SK-N-SH treated with all-trans-retinoic acid at 6 μM for 48 hours (cell line): ENCODE data around the gene RUNX3.

Experiments used
- ATAC-seq: fragments of 200-7000 bp; cut with Tn5 transposase; 3 replicates; pipeline ENCODE4 v1.9.1; 2020; ENCODE audit warnings: mild to moderate bottlenecking, moderate library complexity
- ARNTL ChIP-seq: fragments of 450-650 bp; formaldehyde crosslinking; IDR thresholded peaks from 2 replicates; pipeline ENCODE4 v1.5.0; 2020; ENCODE audit warnings: low read depth, mild to moderate bottlenecking, moderate library complexity, borderline replicate concordance
- BACH2 ChIP-seq: fragments of 250-450 bp; sonication (Bioruptor Pico); IDR thresholded peaks from 2 replicates; pipeline ENCODE4 v1.9.0; 2021; ENCODE audit warnings: mild to moderate bottlenecking, borderline replicate concordance
- CREB5 ChIP-seq: fragments of 250-450 bp; sonication (Bioruptor Pico); IDR thresholded peaks from 2 replicates; pipeline ENCODE4 v1.5.1; 2020; ENCODE audit warnings: low read depth, mild to moderate bottlenecking, moderate library complexity
- CSDC2 ChIP-seq: fragments of 250-450 bp; sonication (Bioruptor Pico); IDR thresholded peaks from 2 replicates; pipeline ENCODE4 v1.5.0; 2020; ENCODE audit warnings: mild to moderate bottlenecking, moderate library complexity
- CSRNP3 ChIP-seq: fragments of 250-450 bp; sonication (Bioruptor Pico); IDR thresholded peaks from 2 replicates; pipeline ENCODE4 v1.5.1; 2021; ENCODE audit warnings: mild to moderate bottlenecking, moderate library complexity
- ESRRG ChIP-seq: fragments of 250-450 bp; sonication (Bioruptor Pico); IDR thresholded peaks from 2 replicates; pipeline ENCODE4 v1.6.1; 2021; ENCODE audit warnings: mild to moderate bottlenecking
- ISL1 ChIP-seq: fragments of 250-450 bp; sonication (Bioruptor Pico); IDR thresholded peaks from 2 replicates; pipeline ENCODE4 v2.1.2; 2022; ENCODE audit warnings: mild to moderate bottlenecking, moderate library complexity
- PATZ1 ChIP-seq: fragments of 250-450 bp; sonication (Bioruptor Pico); IDR thresholded peaks from 2 replicates; pipeline ENCODE4 v1.8.0; 2020; ENCODE audit warnings: mild to moderate bottlenecking, moderate library complexity, borderline replicate concordance
- POU6F1 ChIP-seq: fragments of 250-450 bp; sonication (Bioruptor Pico); IDR thresholded peaks from 2 replicates; pipeline ENCODE4 v1.8.0; 2021; ENCODE audit warnings: low read depth, mild to moderate bottlenecking, moderate library complexity, borderline replicate concordance
- PPARA ChIP-seq: fragments of 250-450 bp; sonication (Bioruptor Pico); IDR thresholded peaks from 2 replicates; pipeline ENCODE4 v1.5.0; 2020; ENCODE audit warnings: mild to moderate bottlenecking, borderline replicate concordance
- SNAI2 ChIP-seq: fragments of 250-450 bp; sonication (Bioruptor Pico); IDR thresholded peaks from 2 replicates; pipeline ENCODE4 v1.5.0; 2020; ENCODE audit warnings: mild to moderate bottlenecking, moderate library complexity
- TCF4 ChIP-seq: fragments of 250-450 bp; sonication (Bioruptor Pico); IDR thresholded peaks from 2 replicates; pipeline ENCODE4 v1.8.0; 2021; ENCODE audit warnings: mild to moderate bottlenecking, moderate library complexity, borderline replicate concordance
- TOX ChIP-seq: fragments of 250-450 bp; sonication (Bioruptor Pico); IDR thresholded peaks from 2 replicates; pipeline ENCODE4 v1.8.0; 2021; ENCODE audit warnings: mild to moderate bottlenecking, moderate library complexity, borderline replicate concordance
- TSHZ2 ChIP-seq: fragments of 250-450 bp; sonication (Bioruptor Pico); IDR thresholded peaks from 2 replicates; pipeline ENCODE4 v1.5.0; 2020; ENCODE audit warnings: mild to moderate bottlenecking, moderate library complexity
- ZC3H10 ChIP-seq: fragments of 250-450 bp; sonication (Bioruptor Pico); IDR thresholded peaks from 2 replicates; pipeline ENCODE4 v1.5.1; 2021; ENCODE audit warnings: mild to moderate bottlenecking, moderate library complexity
- ZFP3 ChIP-seq: fragments of 250-450 bp; sonication (Bioruptor Pico); IDR thresholded peaks from 2 replicates; pipeline ENCODE4 v1.5.0; 2020; ENCODE audit warnings: mild to moderate bottlenecking, moderate library complexity
- ZFP30 ChIP-seq: fragments of 450-650 bp; formaldehyde crosslinking; IDR thresholded peaks from 2 replicates; pipeline ENCODE4 v1.5.0; 2022; ENCODE audit warnings: mild to moderate bottlenecking, moderate library complexity
- ZNF565 ChIP-seq: fragments of 450-650 bp; formaldehyde crosslinking; conservative IDR thresholded peaks from 2 replicates; pipeline ENCODE4 v1.5.0; 2020; ENCODE audit warnings: low read depth, mild to moderate bottlenecking, moderate library complexity
- ZNF70 ChIP-seq: fragments of 450-650 bp; formaldehyde crosslinking; IDR thresholded peaks from 2 replicates; pipeline ENCODE4 v1.5.0; 2020; ENCODE audit warnings: mild to moderate bottlenecking, moderate library complexity
- ZNF8 ChIP-seq: fragments of 450-650 bp; formaldehyde crosslinking; IDR thresholded peaks from 2 replicates; pipeline ENCODE4 v1.5.0; 2020; ENCODE audit warnings: mild to moderate bottlenecking, moderate library complexity

RUNX3 gene

GRCh38 chr1:24973315-24973714, 43.2 kb upstream of the RUNX3 start:
- no peak for ATAC-seq
- TF ChIP-seq PPARA (no peak), ESRRG (CRISPR knock-in tag) (no peak), POU6F1 (CRISPR knock-in tag) (no peak), ZNF565 (CRISPR knock-in tag) (no peak), ZC3H10 (CRISPR knock-in tag) (no peak), BACH2 (CRISPR knock-in tag) (no peak), ZFP3 (CRISPR knock-in tag) (no peak), ARNTL (CRISPR knock-in tag) (no peak), CSRNP3 (no peak), CSDC2 (CRISPR knock-in tag) (no peak), SNAI2 (CRISPR knock-in tag) (no peak), CREB5 (CRISPR knock-in tag) (no peak)
- TF ChIP-seq, all 23 proteins: peak for 0

GRCh38 chr1:24972915-24973242, 42.8 kb upstream of the RUNX3 start:
- ATAC-seq, result no peak
- no peak for TF ChIP-seq ZFP3 (CRISPR knock-in tag)
- no peak for TF ChIP-seq POU6F1 (CRISPR knock-in tag)
- no peak for TF ChIP-seq ZNF8 (CRISPR knock-in tag)
- no peak for TF ChIP-seq TOX (CRISPR knock-in tag)
- no peak for TF ChIP-seq ESRRG (CRISPR knock-in tag)

- ATAC-seq, result peak; percentile 32; the same call in 2 of the 3 replicates
Observed at GRCh38 chr1:24972221-24972914, 42.3 kb upstream of the RUNX3 start.

More at GRCh38 chr1:24972221-24972914, 42.3 kb upstream of the RUNX3 start:
- TF ChIP-seq TCF4 (no peak), ESRRG (CRISPR knock-in tag) (no peak), SNAI2 (CRISPR knock-in tag) (no peak), PPARA (no peak), BACH2 (CRISPR knock-in tag) (no peak), ISL1 (no peak), ZFP30 (CRISPR knock-in tag) (no peak), ZNF70 (CRISPR knock-in tag) (no peak), ARNTL (CRISPR knock-in tag) (no peak), TSHZ2 (CRISPR knock-in tag) (no peak), CSRNP3 (no peak), CSDC2 (CRISPR knock-in tag) (no peak), PATZ1 (no peak), POU6F1 (CRISPR knock-in tag) (no peak), ZNF8 (CRISPR knock-in tag) (no peak), ZC3H10 (CRISPR knock-in tag) (no peak), TOX (CRISPR knock-in tag) (no peak)
